ENCODE data around the gene CCNB1IP1.

Gene CCNB1IP1

GRCh38 chr14:20376071-20376588, 43.1 kb upstream of the CCNB1IP1 start:
- H3K9ac ChIP-seq (ENCODE audit: low read length): no peak overlapping the region
- H4K20me1 ChIP-seq (ENCODE audit: insufficient read depth, low read length): no peaks in the 10 kb centered on the region
- H3K79me2 ChIP-seq (ENCODE audit: insufficient read depth, low read length): no peaks in the 10 kb centered on the region
- H3K4me2 ChIP-seq (ENCODE audit: low read length): no peak overlapping the region
- no peaks in the 10 kb centered on the region for H3K4me1 ChIP-seq (ENCODE audit: insufficient read depth, low read length, severe bottlenecking)
- no peak overlapping the region for H3K4me3 ChIP-seq (ENCODE audit: low read depth, low read length, poor library complexity, severe bottlenecking)
- H3K27ac ChIP-seq (ENCODE audit: low read depth, low read length, poor library complexity, severe bottlenecking): no peak overlapping the region
- H3K36me3 ChIP-seq (ENCODE audit: insufficient read depth, low read length): peaks cover 75% of the 10 kb centered on the region
- H3F3A ChIP-seq (ENCODE audit: insufficient read depth, low read length): no peaks in the 10 kb centered on the region
- no peaks in the 10 kb centered on the region for H3K9me3 ChIP-seq (ENCODE audit: low read length)
- no peaks in the 10 kb centered on the region for H3K27me3 ChIP-seq (ENCODE audit: insufficient read depth, low read length)
- H3K9me2 ChIP-seq (ENCODE audit: low read depth, low read length): no peaks in the 10 kb centered on the region
- TF ChIP-seq, protein P1, sequence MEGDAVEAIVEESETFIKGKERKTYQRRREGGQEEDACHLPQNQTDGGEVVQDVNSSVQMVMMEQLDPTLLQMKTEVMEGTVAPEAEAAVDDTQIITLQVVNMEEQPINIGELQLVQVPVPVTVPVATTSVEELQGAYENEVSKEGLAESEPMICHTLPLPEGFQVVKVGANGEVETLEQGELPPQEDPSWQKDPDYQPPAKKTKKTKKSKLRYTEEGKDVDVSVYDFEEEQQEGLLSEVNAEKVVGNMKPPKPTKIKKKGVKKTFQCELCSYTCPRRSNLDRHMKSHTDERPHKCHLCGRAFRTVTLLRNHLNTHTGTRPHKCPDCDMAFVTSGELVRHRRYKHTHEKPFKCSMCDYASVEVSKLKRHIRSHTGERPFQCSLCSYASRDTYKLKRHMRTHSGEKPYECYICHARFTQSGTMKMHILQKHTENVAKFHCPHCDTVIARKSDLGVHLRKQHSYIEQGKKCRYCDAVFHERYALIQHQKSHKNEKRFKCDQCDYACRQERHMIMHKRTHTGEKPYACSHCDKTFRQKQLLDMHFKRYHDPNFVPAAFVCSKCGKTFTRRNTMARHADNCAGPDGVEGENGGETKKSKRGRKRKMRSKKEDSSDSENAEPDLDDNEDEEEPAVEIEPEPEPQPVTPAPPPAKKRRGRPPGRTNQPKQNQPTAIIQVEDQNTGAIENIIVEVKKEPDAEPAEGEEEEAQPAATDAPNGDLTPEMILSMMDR (IDR thresholded peaks at IDR 0.05; ENCODE audit: low read length): no peak
- no peak for TF ChIP-seq EZH2 (IDR thresholded peaks at IDR 0.05; ENCODE audit: borderline replicate concordance, low read length)
- H2AFZ ChIP-seq (ENCODE audit: low read length): no peak overlapping the region

DNA sequence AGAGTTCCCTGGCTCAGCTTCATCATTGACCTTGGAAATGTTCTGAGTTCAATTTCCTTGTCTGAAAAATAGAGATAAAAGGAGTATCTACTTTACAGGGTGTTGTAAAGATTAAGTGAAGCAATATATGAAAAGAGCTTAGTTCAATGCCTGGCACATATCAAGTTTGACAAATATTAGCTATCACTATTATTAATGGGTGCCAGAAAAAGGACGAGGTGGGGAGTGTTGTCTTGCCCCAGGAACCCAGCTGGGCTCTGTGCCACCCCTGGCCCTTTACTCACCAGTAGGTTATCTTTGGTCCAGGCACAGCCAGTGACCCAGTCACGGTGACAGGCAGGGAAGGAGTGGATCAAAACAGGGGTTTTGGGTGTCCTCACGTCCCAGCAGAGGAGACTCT, 42.4 kb upstream of the CCNB1IP1 start:
- H3K4me3 ChIP-seq (ENCODE audit: low read depth, low read length, poor library complexity, severe bottlenecking): no peak overlapping the region
- no peaks in the 10 kb centered on the region for H3K27me3 ChIP-seq (ENCODE audit: insufficient read depth, low read length)
- no peaks in the 10 kb centered on the region for H3K4me1 ChIP-seq (ENCODE audit: insufficient read depth, low read length, severe bottlenecking)
- peaks cover 75% of the 10 kb centered on the region for H3K36me3 ChIP-seq (ENCODE audit: insufficient read depth, low read length)
- H4K20me1 ChIP-seq (ENCODE audit: insufficient read depth, low read length): no peaks in the 10 kb centered on the region
- no peak overlapping the region for H3K27ac ChIP-seq (ENCODE audit: low read depth, low read length, poor library complexity, severe bottlenecking)
- no peaks in the 10 kb centered on the region for H3K9me2 ChIP-seq (ENCODE audit: low read depth, low read length)
- no peak overlapping the region for H3K4me2 ChIP-seq (ENCODE audit: low read length)
- no peaks in the 10 kb centered on the region for H3K9me3 ChIP-seq (ENCODE audit: low read length)
- no peaks in the 10 kb centered on the region for H3K79me2 ChIP-seq (ENCODE audit: insufficient read depth, low read length)
- no peak overlapping the region for H3K9ac ChIP-seq (ENCODE audit: low read length)
- H2AFZ ChIP-seq (ENCODE audit: low read length): no peak overlapping the region
- TF ChIP-seq, protein P1 (IDR thresholded peaks at IDR 0.05; ENCODE audit: low read length): no peak
- TF ChIP-seq EZH2 (IDR thresholded peaks at IDR 0.05; ENCODE audit: borderline replicate concordance, low read length): no peak
- no peaks in the 10 kb centered on the region for H3F3A ChIP-seq (ENCODE audit: insufficient read depth, low read length)

- Histone ChIP-seq H3K36me3 (ENCODE audit: insufficient read depth, low read length) (peaks cover 76% of the 10 kb centered on the region), H3K9ac (ENCODE audit: low read length) (no peak overlapping the region), H3F3A (ENCODE audit: insufficient read depth, low read length) (no peaks in the 10 kb centered on the region), H3K79me2 (ENCODE audit: insufficient read depth, low read length) (no peaks in the 10 kb centered on the region), H3K9me3 (ENCODE audit: low read length) (no peaks in the 10 kb centered on the region), H3K4me3 (ENCODE audit: low read depth, low read length, poor library complexity, severe bottlenecking) (no peak overlapping the region), H3K27me3 (ENCODE audit: insufficient read depth, low read length) (no peaks in the 10 kb centered on the region), H2AFZ (ENCODE audit: low read length) (no peak overlapping the region), H3K27ac (ENCODE audit: low read depth, low read length, poor library complexity, severe bottlenecking) (no peak overlapping the region), H3K4me1 (ENCODE audit: insufficient read depth, low read length, severe bottlenecking) (no peaks in the 10 kb centered on the region), H3K4me2 (ENCODE audit: low read length) (no peak overlapping the region), H4K20me1 (ENCODE audit: insufficient read depth, low read length) (no peaks in the 10 kb centered on the region), H3K9me2 (ENCODE audit: low read depth, low read length) (no peaks in the 10 kb centered on the region)
- TF ChIP-seq, protein P1 (IDR thresholded peaks at IDR 0.05; ENCODE audit: low read length): no peak
- no peak for TF ChIP-seq EZH2 (IDR thresholded peaks at IDR 0.05; ENCODE audit: borderline replicate concordance, low read length)
Observed at GRCh38 chr14:20372796-20373195, 39.7 kb upstream of the CCNB1IP1 start.

Data from OCI-LY1 (cell line).